RPMI8226 (cell line): ENCODE measurements around the gene MKNK1.

ENCODE experiments used
- DNase-seq: peaks from one replicate; pipeline ENCODE4 v3.0.0-alpha.2; 2015

The MKNK1 gene

GRCh38 chr1:46618754-46619415, 14.8 kb upstream of the MKNK1 start:
- DNase-seq, result no peak

GRCh38 chr1:46617833-46618232, 13.8 kb upstream of the MKNK1 start:
- no peak for DNase-seq

- DNase-seq, result no peak
Measured at GRCh38 chr1:46617108-46617800, 13.2 kb upstream of the MKNK1 start.

GRCh38 chr1:46616277-46617107, 12.4 kb upstream of the MKNK1 start, which contains the start of gene MOB3C:
TSS of gene MOB3C (minus strand) at chr1:46616811. CDS start at chr1:46613321, 3,490 bp downstream.
- DNase-seq, result peak; percentile 69

GRCh38 chr1:46615735-46616134, 11.7 kb upstream of the MKNK1 start:
- DNase-seq, result no peak

GRCh38 chr1:46615088-46615487, 11.0 kb upstream of the MKNK1 start:
- no peak for DNase-seq

- no peak for DNase-seq
Measured at GRCh38 chr1:46614604-46614984, 10.5 kb upstream of the MKNK1 start.

GRCh38 chr1:46613661-46614603, 9.9 kb upstream of the MKNK1 start:
- peak; percentile 83 for DNase-seq

- no peak for DNase-seq
Measured at GRCh38 chr1:46612937-46613660, 9.0 kb upstream of the MKNK1 start.

GRCh38 chr1:46611691-46612221, 7.7 kb upstream of the MKNK1 start:
- DNase-seq, result no peak

- DNase-seq, result no peak
Measured at GRCh38 chr1:46607345-46608130, 3.5 kb upstream of the MKNK1 start.

GRCh38 chr1:46606255-46606965, 2.3 kb upstream of the MKNK1 start:
- DNase-seq, result no peak

- DNase-seq, result no peak
Measured at GRCh38 chr1:46605232-46605631, 1.2 kb upstream of the MKNK1 start.

GRCh38 chr1:46603481-46603857, 599 bp downstream of the MKNK1 start:
- DNase-seq, result no peak

GRCh38 chr1:46601257-46602007, 2.6 kb downstream of the MKNK1 start:
- no peak for DNase-seq

- no peak for DNase-seq
Measured at GRCh38 chr1:46599059-46599970, 4.8 kb downstream of the MKNK1 start.

- no peak for DNase-seq
Measured at GRCh38 chr1:46596846-46597245, 7.2 kb downstream of the MKNK1 start.

- DNase-seq, result no peak
Measured at GRCh38 chr1:46596036-46596435, 8.0 kb downstream of the MKNK1 start.
